Measurements from ENCODE around the gene CD53. TPM values are rescaled to one million over a fixed set of nuclear protein-coding genes. Genes with fewer than 3 reads are reported as not detected.

The CD53 gene, protein sequence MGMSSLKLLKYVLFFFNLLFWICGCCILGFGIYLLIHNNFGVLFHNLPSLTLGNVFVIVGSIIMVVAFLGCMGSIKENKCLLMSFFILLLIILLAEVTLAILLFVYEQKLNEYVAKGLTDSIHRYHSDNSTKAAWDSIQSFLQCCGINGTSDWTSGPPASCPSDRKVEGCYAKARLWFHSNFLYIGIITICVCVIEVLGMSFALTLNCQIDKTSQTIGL
- not detected in 2 replicates for total RNA-seq

DNA sequence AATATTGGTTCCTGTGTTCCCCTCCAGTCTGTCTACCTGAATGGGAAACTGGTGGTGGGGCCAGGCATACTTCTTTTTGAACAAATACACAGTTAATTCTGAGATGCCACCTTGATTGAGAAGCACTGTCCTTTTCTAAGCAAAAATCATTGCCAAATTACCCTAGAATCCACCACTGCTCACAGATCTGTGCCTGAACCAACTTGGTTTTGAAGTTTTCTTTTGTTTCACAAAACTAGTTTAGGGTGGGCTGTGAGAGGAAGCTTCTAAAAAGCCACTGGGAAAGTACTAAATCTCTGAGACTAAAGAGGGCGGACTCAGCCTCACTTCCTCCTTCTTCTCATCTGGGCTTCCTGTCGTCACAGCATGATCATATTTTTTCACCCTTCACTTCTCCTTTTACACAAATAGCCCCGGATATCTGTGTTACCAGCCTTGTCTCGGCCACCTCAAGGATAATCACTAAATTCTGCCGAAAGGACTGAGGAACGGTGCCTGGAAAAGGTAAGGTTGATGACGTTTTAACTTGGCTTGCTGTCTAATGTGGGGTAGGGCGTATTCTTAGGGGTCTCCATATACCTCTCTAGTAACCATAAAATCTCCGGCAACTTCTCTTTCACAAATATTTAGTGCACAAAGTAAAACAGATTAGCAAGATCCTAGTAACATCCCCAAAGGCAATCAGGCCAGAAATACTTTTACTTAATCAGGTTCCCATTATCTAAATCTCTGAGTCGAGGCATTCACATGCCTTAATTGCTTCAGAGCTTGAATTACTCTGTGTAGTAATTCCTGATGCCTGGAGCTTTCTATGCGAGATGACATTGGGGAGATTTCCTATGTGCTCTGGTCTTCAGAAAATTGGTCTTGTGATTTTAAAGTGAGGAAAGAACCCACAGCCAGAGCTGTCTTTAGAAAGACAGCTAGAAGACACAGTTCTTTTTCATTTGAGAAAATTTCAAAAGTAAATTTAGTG is at the start of gene CD53:
TSS of gene CD53 (plus strand) at position 404 of the 976 bp plus-strand sequence. CDS start 18,261 bp downstream, outside the sequence.

Other genes starting within 250 kb of the CD53 start
- gene KCNA3, start 198.2 kb upstream of the CD53 start, total RNA-seq: not detected in 2 replicates
- 8.8 and 17.0 TPM in 2 replicates for gene LRIF1, start 90.8 kb downstream of the CD53 start, total RNA-seq

All from airway epithelial cell (primary cell).